HAP-1 (cell line): Measurements from ENCODE around the gene TTLL7.
A peak's percentile ranks its signal among the peaks of the same experiment; 100 is the strongest.

Experiments used
- DNase-seq, 2 experiments: peaks; one replicate each; pipeline ENCODE4 v3.0.0-alpha.2; 2016 to 2020; ENCODE audit warnings: low spot score in 2 of 2
- H3K27me3 ChIP-seq: fragments of 250-450 bp; sonication (Bioruptor Pico); 2 replicates; pipeline ENCODE4 v1.5.1; 2020; ENCODE audit warnings: low read depth, mild to moderate bottlenecking, moderate library complexity
- H3K36me3 ChIP-seq: fragments of 250-450 bp; sonication (Bioruptor Pico); replicated peaks from 2 replicates; pipeline ENCODE4 v1.5.1; 2020; ENCODE audit warnings: mild to moderate bottlenecking
- H3K4me1 ChIP-seq: fragments of 250-450 bp; sonication (Bioruptor Pico); 2 replicates; pipeline ENCODE4 v1.5.1; 2020; ENCODE audit warnings: mild to moderate bottlenecking
- H3K4me3 ChIP-seq: fragments of 250-450 bp; sonication (Bioruptor Pico); 2 replicates; pipeline ENCODE4 v1.5.1; 2020; ENCODE audit warnings: mild to moderate bottlenecking, moderate library complexity
- H3K9me3 ChIP-seq: fragments of 250-450 bp; sonication (Bioruptor Pico); 2 replicates; pipeline ENCODE4 v1.5.1; 2020; ENCODE audit warnings: mild to moderate bottlenecking, moderate library complexity
- in situ Hi-C: fragments of 300-500 bp; cut with MboI; formaldehyde crosslinking; loops from 3 replicates; pipeline ENCODE4 v1.14.3; 2020; ENCODE audit warnings: low sequenced_read_pairs, inconsistent platforms, mixed read lengths

TTLL7 gene

GRCh38 chr1:83860490-83861221 is 138.3 kb downstream of the TTLL7 start:
- Histone ChIP-seq H3K4me3 (no peak overlapping the region), H3K27me3 (no peaks in the 10 kb centered on the region), H3K9me3 (no peaks in the 10 kb centered on the region), H3K36me3 (no peaks in the 10 kb centered on the region), H3K4me1 (no peaks in the 10 kb centered on the region)
- in situ Hi-C loops, result no loop called here
- peak in 1 of 2 experiments; percentile 61 for DNase-seq

GRCh38 chr1:83857716-83858115 is 141.2 kb downstream of the TTLL7 start:
- H3K9me3 ChIP-seq, result no peaks in the 10 kb centered on the region
- H3K4me3 ChIP-seq, result no peak overlapping the region
- H3K4me1 ChIP-seq, result no peaks in the 10 kb centered on the region
- H3K36me3 ChIP-seq, result no peaks in the 10 kb centered on the region
- DNase-seq, result no peak
- no peaks in the 10 kb centered on the region for H3K27me3 ChIP-seq
- in situ Hi-C loops, result no loop called here

DNA sequence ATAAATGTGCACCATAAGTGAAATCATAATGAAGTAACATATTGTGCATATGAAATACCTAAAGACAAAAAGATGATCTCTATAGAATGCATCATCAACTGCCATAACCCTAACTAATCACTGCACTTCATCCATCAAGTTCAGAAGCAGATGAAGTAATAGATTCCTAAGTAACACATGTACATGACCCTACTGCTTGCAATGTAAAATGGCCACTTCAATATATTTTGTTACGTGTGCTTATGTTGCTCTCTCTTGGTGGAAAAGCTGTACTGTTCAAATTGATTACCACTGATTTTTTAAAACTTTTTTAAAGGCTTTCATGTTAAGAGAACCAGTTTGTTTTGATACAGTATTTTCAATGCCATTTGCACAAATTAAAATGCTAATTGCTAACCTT is 141.8 kb downstream of the TTLL7 start:
- Histone ChIP-seq H3K4me1 (no peaks in the 10 kb centered on the region), H3K36me3 (no peaks in the 10 kb centered on the region), H3K4me3 (no peak overlapping the region), H3K27me3 (no peaks in the 10 kb centered on the region), H3K9me3 (no peaks in the 10 kb centered on the region)
- in situ Hi-C loops, result no loop called here
- DNase-seq, result peak in 1 of 2 experiments; percentile 54

GRCh38 chr1:83856381-83856780 is 142.6 kb downstream of the TTLL7 start:
- H3K4me3 ChIP-seq, result no peak overlapping the region
- no peaks in the 10 kb centered on the region for H3K9me3 ChIP-seq
- DNase-seq, result no peak
- H3K27me3 ChIP-seq, result no peaks in the 10 kb centered on the region
- no peaks in the 10 kb centered on the region for H3K4me1 ChIP-seq
- H3K36me3 ChIP-seq, result no peaks in the 10 kb centered on the region
- in situ Hi-C loops, result no loop called here

DNA sequence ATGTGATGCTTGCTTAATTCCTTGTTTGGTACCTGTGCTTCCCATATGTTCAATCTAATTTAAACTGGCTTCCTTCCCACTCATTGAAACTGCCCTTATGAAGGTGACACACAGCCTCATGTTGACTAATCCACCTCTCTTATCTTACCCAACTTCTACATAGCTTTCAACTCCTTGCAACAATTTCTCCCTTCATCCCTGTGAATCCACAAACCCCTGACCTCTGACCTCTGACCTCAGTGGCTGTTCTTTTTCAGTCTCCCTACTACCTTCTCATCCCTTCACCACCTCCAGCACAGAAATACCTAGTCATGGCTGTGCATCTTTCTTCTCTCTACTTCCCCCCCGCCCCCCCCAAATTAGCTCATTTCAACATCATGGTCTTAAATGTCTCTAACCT is 144.5 kb downstream of the TTLL7 start:
- no peaks in the 10 kb centered on the region for H3K9me3 ChIP-seq
- no peaks in the 10 kb centered on the region for H3K27me3 ChIP-seq
- in situ Hi-C loops, result no loop called here
- no peaks in the 10 kb centered on the region for H3K36me3 ChIP-seq
- H3K4me3 ChIP-seq, result no peak overlapping the region
- no peaks in the 10 kb centered on the region for H3K4me1 ChIP-seq
- no peak for DNase-seq

DNA sequence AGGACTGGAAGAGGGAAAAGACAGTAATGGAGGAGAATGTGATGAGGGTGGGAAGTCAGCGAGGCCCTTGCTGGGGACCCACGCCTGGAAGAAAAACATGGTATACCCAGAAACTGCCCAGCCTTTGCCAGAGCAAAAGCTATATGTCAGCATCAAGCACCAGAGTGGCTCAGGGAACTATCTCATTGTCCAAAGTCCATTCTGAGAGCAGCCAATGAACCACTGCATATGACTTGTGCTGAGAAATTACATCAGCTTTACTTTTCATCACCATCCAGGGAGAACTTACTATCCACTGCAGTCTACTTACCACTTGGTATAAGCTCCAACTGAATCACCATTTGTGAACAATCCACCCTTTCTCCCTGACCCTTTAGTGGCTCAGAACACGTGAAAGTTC is 148.1 kb downstream of the TTLL7 start:
- Histone ChIP-seq H3K36me3 (no peaks in the 10 kb centered on the region), H3K27me3 (no peaks in the 10 kb centered on the region), H3K4me3 (no peak overlapping the region), H3K9me3 (no peaks in the 10 kb centered on the region), H3K4me1 (peaks cover 1% of the 10 kb centered on the region)
- in situ Hi-C loops, result no loop called here
- DNase-seq, result no peak

DNA sequence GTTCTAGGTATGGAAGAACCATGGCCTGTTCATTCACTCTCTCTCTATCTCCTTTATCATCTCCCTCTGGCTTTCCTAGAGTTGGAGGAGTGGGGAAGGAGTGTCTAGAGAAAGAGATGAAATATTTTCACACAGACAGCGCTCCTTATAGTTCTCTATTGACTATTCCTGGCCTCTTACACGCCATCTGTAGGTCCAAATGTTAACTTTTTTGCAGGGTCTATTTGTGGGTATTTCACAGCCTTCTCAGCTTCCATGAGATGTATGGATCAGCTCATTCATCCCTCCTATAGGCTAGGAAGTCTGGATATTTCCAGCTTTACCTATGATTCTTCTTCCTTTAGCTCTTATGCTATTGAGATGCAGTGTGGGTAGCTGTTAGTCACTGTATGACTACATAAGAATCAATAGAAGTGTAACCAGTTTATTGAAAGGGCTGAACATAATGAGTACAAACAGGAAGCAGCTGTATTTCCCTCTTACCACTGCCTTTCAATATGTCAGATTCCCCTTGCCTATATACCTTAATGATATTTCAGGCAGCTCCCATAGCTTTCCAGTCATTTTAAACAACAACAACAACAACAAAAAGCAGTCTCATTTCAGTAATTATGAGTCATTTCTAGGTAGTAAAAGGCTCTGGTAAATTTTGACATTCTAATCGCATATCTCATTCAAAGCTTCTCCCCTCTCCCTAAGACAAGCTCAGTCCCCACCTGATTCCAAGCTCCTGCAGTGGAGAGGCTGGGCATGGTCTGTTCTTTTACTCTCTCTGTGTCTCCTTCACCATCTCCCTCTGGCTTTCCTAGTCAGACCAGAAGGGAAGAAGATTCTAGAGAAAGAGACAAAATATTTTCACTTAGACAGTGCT is 149.5 kb downstream of the TTLL7 start:
- in situ Hi-C loops, result no loop called here
- H3K27me3 ChIP-seq, result no peaks in the 10 kb centered on the region
- DNase-seq, result no peak
- H3K4me3 ChIP-seq, result no peak overlapping the region
- H3K4me1 ChIP-seq, result peaks cover 11% of the 10 kb centered on the region
- no peaks in the 10 kb centered on the region for H3K36me3 ChIP-seq
- no peaks in the 10 kb centered on the region for H3K9me3 ChIP-seq

- no peak for DNase-seq
- in situ Hi-C loops, result no loop called here
- peaks cover 14% of the 10 kb centered on the region for H3K4me1 ChIP-seq
- H3K36me3 ChIP-seq, result no peaks in the 10 kb centered on the region
- H3K9me3 ChIP-seq, result no peaks in the 10 kb centered on the region
- no peak overlapping the region for H3K4me3 ChIP-seq
- no peaks in the 10 kb centered on the region for H3K27me3 ChIP-seq
These were observed 152.8 kb downstream of the TTLL7 start for GRCh38 chr1:83846138-83846537.

DNA sequence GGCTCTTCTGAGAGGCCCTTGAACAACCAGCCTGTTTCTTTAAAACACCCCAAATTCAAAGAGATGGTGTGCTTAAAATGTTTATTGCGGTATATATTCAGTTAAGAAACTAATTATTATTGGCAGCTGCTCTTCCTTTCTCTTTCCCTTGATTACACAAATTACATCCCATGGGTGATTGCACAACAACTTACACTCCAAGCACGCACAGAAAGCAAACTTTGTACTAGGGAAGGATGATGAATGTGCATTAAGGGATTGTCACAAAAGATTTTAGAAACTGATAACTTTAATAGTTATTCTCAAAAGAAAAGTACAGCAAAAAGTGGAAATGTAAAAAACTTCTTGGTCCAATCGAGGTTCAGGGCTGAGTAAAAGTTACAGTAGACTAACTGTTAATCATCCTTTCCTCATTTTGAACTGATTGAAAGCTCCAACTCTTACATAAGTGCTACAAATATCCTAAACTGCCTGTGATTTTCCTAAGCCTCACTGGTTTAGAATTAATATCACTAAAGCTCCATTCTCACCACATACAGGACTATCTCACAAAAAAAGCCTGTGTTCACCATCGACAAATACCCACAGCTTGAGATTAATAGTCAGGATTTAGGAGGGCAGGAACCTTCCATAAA is 153.4 kb downstream of the TTLL7 start:
- H3K27me3 ChIP-seq, result no peaks in the 10 kb centered on the region
- DNase-seq, result no peak
- H3K4me3 ChIP-seq, result no peak overlapping the region
- no peaks in the 10 kb centered on the region for H3K36me3 ChIP-seq
- no peaks in the 10 kb centered on the region for H3K9me3 ChIP-seq
- peaks cover 14% of the 10 kb centered on the region for H3K4me1 ChIP-seq
- in situ Hi-C loops, result no loop called here

DNA sequence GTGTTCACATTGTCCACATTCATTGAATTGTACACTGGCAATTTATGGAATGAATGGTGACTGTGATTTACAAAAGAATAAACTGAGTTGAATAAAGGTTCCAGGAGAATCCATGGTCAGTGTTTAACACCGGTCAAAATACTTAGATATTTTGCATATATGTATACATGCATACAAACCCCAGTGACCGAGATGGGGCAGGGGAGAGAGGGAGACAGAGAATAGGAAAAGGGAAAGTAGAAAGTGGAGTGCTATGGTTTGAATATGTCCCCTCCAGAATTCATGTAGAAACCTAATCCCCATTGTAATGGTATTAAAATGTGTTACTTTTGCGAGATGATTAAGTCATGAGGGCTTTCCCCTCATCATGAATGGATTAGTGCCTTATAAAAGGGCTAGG is 154.4 kb downstream of the TTLL7 start:
- Histone ChIP-seq H3K27me3 (no peaks in the 10 kb centered on the region), H3K36me3 (no peaks in the 10 kb centered on the region), H3K9me3 (no peaks in the 10 kb centered on the region), H3K4me3 (no peak overlapping the region), H3K4me1 (peaks cover 14% of the 10 kb centered on the region)
- peak; percentile 68 to 92 for DNase-seq
- in situ Hi-C loops, result no loop called here

DNA sequence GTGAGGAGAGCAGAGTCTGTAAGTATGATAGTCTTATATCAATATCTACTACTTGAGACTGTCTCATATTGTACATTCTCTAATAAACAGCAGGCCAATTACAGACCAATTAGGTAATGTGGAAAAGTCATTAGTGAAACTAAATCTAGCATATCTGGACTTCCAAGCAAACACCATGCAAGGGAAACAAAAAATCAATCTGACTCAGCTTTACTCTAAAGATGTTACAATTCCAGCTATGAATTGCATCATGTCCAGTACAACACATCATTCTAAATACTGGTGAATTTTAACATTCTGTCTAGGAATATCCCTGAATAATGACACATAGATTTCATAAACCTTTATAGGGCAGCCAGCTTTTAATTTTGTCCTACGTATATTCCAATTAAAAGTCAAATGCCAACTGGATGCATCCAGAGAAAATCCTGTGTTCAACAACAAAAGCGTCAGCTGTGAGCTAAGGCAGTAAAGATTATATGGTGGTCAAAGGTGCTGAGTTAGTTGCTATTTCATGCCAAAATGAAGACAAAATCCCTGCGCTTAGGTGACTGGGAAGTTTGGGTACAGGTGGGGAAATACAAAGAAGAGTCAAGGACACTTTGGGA is 159.3 kb downstream of the TTLL7 start:
- H3K4me1 ChIP-seq, result peaks cover 29% of the 10 kb centered on the region
- H3K36me3 ChIP-seq, result no peaks in the 10 kb centered on the region
- H3K4me3 ChIP-seq, result no peak overlapping the region
- no peak for DNase-seq
- in situ Hi-C loops, result no loop called here
- no peaks in the 10 kb centered on the region for H3K9me3 ChIP-seq
- H3K27me3 ChIP-seq, result no peaks in the 10 kb centered on the region

DNA sequence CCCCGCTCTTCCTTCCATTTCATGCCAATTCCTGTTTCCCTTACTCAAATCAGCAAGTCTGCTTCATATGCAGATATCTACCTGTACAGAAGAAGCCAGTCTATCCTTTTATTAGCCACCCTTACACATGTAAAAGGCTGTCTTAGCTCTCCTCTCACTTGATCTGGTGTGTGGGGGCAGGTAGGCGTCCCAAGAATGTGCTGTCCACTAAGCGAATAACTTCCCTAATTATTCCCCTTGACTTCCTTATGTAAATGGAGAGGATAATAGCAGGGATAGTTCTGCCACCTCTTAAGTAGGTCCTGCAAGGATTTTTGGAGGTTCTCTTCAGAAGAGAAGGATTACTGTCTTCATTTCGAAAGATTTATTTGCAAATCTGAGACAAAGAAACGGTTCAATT is 160.4 kb downstream of the TTLL7 start:
- Histone ChIP-seq H3K27me3 (no peaks in the 10 kb centered on the region), H3K4me3 (no peak overlapping the region), H3K4me1 (peaks cover 28% of the 10 kb centered on the region), H3K36me3 (no peaks in the 10 kb centered on the region), H3K9me3 (no peaks in the 10 kb centered on the region)
- peak in 1 of 2 experiments; percentile 40 for DNase-seq
- in situ Hi-C loops, result no loop called here

DNA sequence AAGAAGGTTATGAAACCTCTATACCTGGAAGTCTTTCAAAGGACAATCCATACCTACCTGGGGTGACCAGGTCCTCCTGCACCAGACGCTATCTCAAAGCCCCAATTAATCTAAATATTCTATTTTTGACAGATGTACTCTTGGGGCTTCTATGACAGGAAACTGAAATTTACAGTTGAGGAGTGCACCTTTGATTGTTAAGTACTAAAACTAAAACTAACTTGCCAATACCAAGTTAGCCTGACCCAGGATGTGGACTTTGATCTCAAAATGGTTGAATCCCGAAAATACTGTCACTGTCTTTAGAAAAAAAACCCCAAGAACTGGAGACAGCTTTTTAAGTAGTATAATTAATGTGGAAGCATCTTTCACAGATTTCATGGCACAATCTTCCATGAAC is 162.4 kb downstream of the TTLL7 start:
- Histone ChIP-seq H3K4me3 (no peak overlapping the region), H3K9me3 (no peaks in the 10 kb centered on the region), H3K27me3 (no peaks in the 10 kb centered on the region), H3K36me3 (no peaks in the 10 kb centered on the region), H3K4me1 (peaks cover 34% of the 10 kb centered on the region)
- in situ Hi-C loops, result no loop called here
- DNase-seq, result no peak
